IMR-90 (cell line): Measurements from ENCODE around the gene ADRA2C. TPM values are rescaled to one million over a fixed set of nuclear protein-coding genes. Genes with fewer than 3 reads are reported as not detected.

Source experiments
- ATAC-seq: fragments of 200-7000 bp; cut with Tn5 transposase; 2 replicates; pipeline ENCODE4 v1.9.1; 2020; ENCODE audit warnings: low read depth, mild to moderate bottlenecking, moderate library complexity
- BruUV-seq: library from RNA; stranded (reverse); fragments of 400-500 nt; replicated peaks from 2 replicates; lab custom pipeline; 2021; lab: Mats Ljungman, UMichigan
- CTCF ChIA-PET: fragments of 300-600 bp; formaldehyde crosslinking; extraction: SDS; loops from one replicate; lab custom pipeline; 2021; ENCODE audit warnings: antibody characterized with exemption; lab: Yijun Ruan, JAX
- POLR2A ChIA-PET: fragments of 300-600 bp; sonication (Branson Sonifier 250); formaldehyde crosslinking; loops from one replicate; lab custom pipeline; 2022; ENCODE audit warnings: antibody characterized with exemption; ENCODE audit not compliant: unreplicated experiment; lab: Charles Lee
- DNase-seq: peaks from one replicate; pipeline ENCODE4 v3.0.0; 2013
- H2AFZ ChIP-seq: replicated peaks from 2 replicates; pipeline ENCODE3; 2013; ENCODE audit warnings: low read length, mild to moderate bottlenecking; ENCODE audit not compliant: poor library complexity
- H2AK5ac ChIP-seq: 2 replicates; pipeline ENCODE4 v1.6.1; 2013; ENCODE audit warnings: low read depth, low read length, inconsistent platforms
- H2AK9ac ChIP-seq: replicated peaks from 2 replicates; pipeline ENCODE3; 2013; ENCODE audit warnings: mild to moderate bottlenecking, low read depth, low read length, moderate library complexity; ENCODE audit not compliant: poor library complexity
- H2BK120ac ChIP-seq: 2 replicates; pipeline ENCODE4 v1.6.1; 2013; ENCODE audit warnings: low read depth, low read length, inconsistent platforms
- H2BK15ac ChIP-seq: 3 replicates; pipeline ENCODE4 v1.6.1; 2013; ENCODE audit warnings: low read depth, low read length, inconsistent platforms
- H2BK20ac ChIP-seq: 2 replicates; pipeline ENCODE4 v1.6.1; 2013; ENCODE audit warnings: low read depth, mild to moderate bottlenecking, inconsistent platforms, low read length, moderate library complexity
- H2BK5ac ChIP-seq: 2 replicates; pipeline ENCODE4 v1.6.1; 2013; ENCODE audit warnings: mild to moderate bottlenecking, low read depth, low read length, inconsistent platforms; ENCODE audit not compliant: poor library complexity, severe bottlenecking
- H3K14ac ChIP-seq: replicated peaks from 2 replicates; pipeline ENCODE4 v1.6.1; 2013; ENCODE audit warnings: low read depth, low read length, inconsistent platforms
- H3K18ac ChIP-seq: 2 replicates; pipeline ENCODE4 v1.6.1; 2013; ENCODE audit warnings: low read depth, low read length, control low read depth
- H3K23ac ChIP-seq: 2 replicates; pipeline ENCODE4 v1.6.1; 2013; ENCODE audit warnings: low read depth, low read length, inconsistent platforms
- H3K27ac ChIP-seq: 2 replicates; pipeline ENCODE4 v1.5.1; 2013; ENCODE audit warnings: mild to moderate bottlenecking, control low read depth, low read length; ENCODE audit not compliant: insufficient read depth
- H3K27me3 ChIP-seq: 2 replicates; pipeline ENCODE4 v1.6.1; 2013; ENCODE audit warnings: low read length; ENCODE audit not compliant: control insufficient read depth, insufficient read depth
- H3K36me3 ChIP-seq: 2 replicates; pipeline ENCODE4 v1.6.1; 2013; ENCODE audit warnings: low read length, mixed read lengths; ENCODE audit not compliant: control insufficient read depth, insufficient read depth
- H3K4ac ChIP-seq: 2 replicates; pipeline ENCODE4 v1.6.1; 2013; ENCODE audit warnings: low read depth, low read length, inconsistent platforms
- H3K4me1 ChIP-seq: 2 replicates; pipeline ENCODE4 v1.6.1; 2013; ENCODE audit warnings: low read length, mixed read lengths; ENCODE audit not compliant: control insufficient read depth, insufficient read depth
- H3K4me2 ChIP-seq: 2 replicates; pipeline ENCODE4 v1.6.1; 2013; ENCODE audit warnings: low read depth, mild to moderate bottlenecking, control low read depth, low read length, moderate library complexity
- H3K4me3 ChIP-seq: 2 replicates; pipeline ENCODE4 v1.5.1; 2013; ENCODE audit warnings: low read depth, mild to moderate bottlenecking, control low read depth, low read length, moderate library complexity; ENCODE audit not compliant: insufficient read depth
- H3K56ac ChIP-seq: 2 replicates; pipeline ENCODE4 v1.6.1; 2013; ENCODE audit warnings: low read length, inconsistent platforms; ENCODE audit not compliant: insufficient read depth; ENCODE audit errors: extremely low read depth
- H3K79me1 ChIP-seq, 2 experiments: 2 replicates each; pipeline ENCODE4 v1.6.1; 2013; ENCODE audit warnings: low read length in 2 of 2, inconsistent platforms in 1 of 2, low read depth in 1 of 2
- H3K9ac ChIP-seq: 2 replicates; pipeline ENCODE4 v1.6.1; 2013; ENCODE audit warnings: low read depth, low read length, control low read depth
- H3K9me1 ChIP-seq: 2 replicates; pipeline ENCODE4 v1.6.1; 2013; ENCODE audit warnings: low read length, inconsistent platforms; ENCODE audit not compliant: insufficient read depth
- H3K9me3 ChIP-seq: 2 replicates; pipeline ENCODE4 v1.6.1; 2013; ENCODE audit warnings: low read length; ENCODE audit not compliant: control insufficient read depth, insufficient read depth
- H4K20me1 ChIP-seq: 2 replicates; pipeline ENCODE4 v1.6.1; 2013; ENCODE audit warnings: low read length, inconsistent platforms; ENCODE audit not compliant: insufficient read depth
- H4K5ac ChIP-seq: 2 replicates; pipeline ENCODE4 v1.6.1; 2013; ENCODE audit warnings: mild to moderate bottlenecking, low read depth, low read length, control low read depth
- H4K8ac ChIP-seq, 2 experiments: 2 replicates each; pipeline ENCODE4 v1.6.1; 2013; ENCODE audit warnings: low read depth in 2 of 2, low read length in 2 of 2, control low read depth in 1 of 2, inconsistent platforms in 1 of 2
- H4K91ac ChIP-seq: 2 replicates; pipeline ENCODE4 v1.6.1; 2013; ENCODE audit warnings: low read depth, low read length, inconsistent platforms; ENCODE audit not compliant: insufficient read depth
- MAZ ChIP-seq: IDR thresholded peaks from 2 replicates; pipeline ENCODE4 v1.6.1; 2012; ENCODE audit warnings: low read depth, mild to moderate bottlenecking, low read length, improper control_type of control experiment, moderate library complexity, borderline replicate concordance
- MXI1 ChIP-seq: IDR thresholded peaks from 2 replicates; pipeline ENCODE4 v1.6.1; 2012; ENCODE audit warnings: low read depth, mild to moderate bottlenecking, low read length, moderate library complexity, borderline replicate concordance
- NFE2L2 ChIP-seq: fragments of 150-350 bp; IDR thresholded peaks from 2 replicates; pipeline ENCODE4 v1.6.1; 2016; ENCODE audit warnings: low read depth, mild to moderate bottlenecking, low read length
- WGBS, 2 experiments: methylation state at CpG; one replicate each; pipeline versions ENCODE4 v1.1.5 to v1.1.7; 2013; ENCODE audit warnings: missing lambda C conversion rate in 2 of 2; ENCODE audit not compliant: insufficient read length in 1 of 2; ENCODE audit errors: extremely low coverage in 2 of 2; 5-methylcytosine and 5-hydroxymethylcytosine counted together
- dilution Hi-C: fragments of 300-500 bp; cut with HindIII; formaldehyde crosslinking; loops from one replicate; pipeline ENCODE4 v1.14.3; 2018; ENCODE audit warnings: low sequenced_read_pairs; ENCODE audit not compliant: unreplicated experiment
- in situ Hi-C: fragments of 300-500 bp; cut with MboI; formaldehyde crosslinking; loops from 3 replicates; pipeline ENCODE4 v1.14.3; 2019; ENCODE audit warnings: low sequenced_read_pairs, inconsistent platforms, mixed read lengths
- intact Hi-C: fragments of 100-400 bp; cut with micrococcal nuclease; formaldehyde crosslinking; loops from 2 replicates; pipeline ENCODE4 v1.10.0; 2022
- polyA plus RNA-seq, 3 experiments: library from polyadenylated mRNA; depleted of rRNA; stranded (reverse); fragments of >200 nt; gene quantifications; 2 replicates each; pipeline ENCODE4 v1.2.3, GENCODE V29; 2012; ENCODE audit warnings: low replicate concordance in 1 of 3
- total RNA-seq: library from RNA; depleted of rRNA; stranded (reverse); fragments of >200 nt; gene quantifications from 2 replicates; pipeline ENCODE4 v1.2.3, GENCODE V29; 2012

ADRA2C gene
- total and polyA plus RNA-seq, 2 of the 4 experiments (the other 2 are of a cell fraction) = under 0.01 to 0.14 TPM

- in situ Hi-C loops = no loop called here
- Histone ChIP-seq H3K79me1 (no peaks in the 10 kb centered on the region), H2BK5ac (no peak overlapping the region), H2BK15ac (no peak overlapping the region), H2AK9ac (no peak overlapping the region), H3K18ac (no peak overlapping the region), H4K8ac (no peak overlapping the region), H2BK120ac (no peak overlapping the region), H3K27ac (no peak overlapping the region), H3K14ac (no peak overlapping the region), H3K23ac (no peak overlapping the region), H3K9me3 (no peaks in the 10 kb centered on the region), H3K4me1 (no peaks in the 10 kb centered on the region), H3K4ac (no peak overlapping the region), H3K9me1 (no peaks in the 10 kb centered on the region), H3K36me3 (no peaks in the 10 kb centered on the region), H4K20me1 (no peaks in the 10 kb centered on the region), H3K56ac (no peak overlapping the region), H4K91ac (no peak overlapping the region), H3K27me3 (peaks cover 27% of the 10 kb centered on the region), H3K4me3 (no peak overlapping the region), H2BK20ac (no peak overlapping the region), H3K9ac (no peak overlapping the region), H2AFZ (no peak overlapping the region), H3K4me2 (no peak overlapping the region), H2AK5ac (no peak overlapping the region), H4K5ac (no peak overlapping the region)
- 27% methylated on average over 8 of the region's 18 CpGs; no CpG with 5 or more reads in 1 of the 2 experiments for WGBS, 2 experiments
- no peak for ATAC-seq
- BruUV-seq = no TSS peak
- ChIA-PET CTCF (no interaction called here), POLR2A (no interaction called here)
- TF ChIP-seq NFE2L2 (no peak), MXI1 (no peak), MAZ (no peak)
- DNase-seq = no peak
- intact Hi-C loops = no loop called here
- dilution Hi-C loops = no loop called here
These were observed 37.3 kb downstream of the ADRA2C start for GRCh38 chr4:3803475-3803847.
